SK-N-DZ (cell line): ENCODE results near the gene PAX8.

ENCODE experiments used
- DNase-seq: peaks from one replicate; pipeline ENCODE4 v3.0.0-alpha.2; 2015; ENCODE audit warnings: low spot score

PAX8 gene

GRCh38 chr2:113169002-113169530, 109.7 kb downstream of the PAX8 start:
- DNase-seq: no peak

GRCh38 chr2:113167962-113168340, 110.8 kb downstream of the PAX8 start:
- no peak for DNase-seq

- DNase-seq: no peak
Observed at GRCh38 chr2:113167115-113167932, 111.4 kb downstream of the PAX8 start.

GRCh38 chr2:113166187-113166645, 112.5 kb downstream of the PAX8 start:
- DNase-seq: no peak
